GM21825 (cell line): ENCODE measurements around the gene CACNA1S.

ENCODE experiments used
- ATAC-seq: cut with Tn5 transposase; IDR thresholded peaks from one replicate; pipeline ENCODE4 v1.9.1; 2021; ENCODE audit warnings: mild to moderate bottlenecking, moderate library complexity; ENCODE audit not compliant: unreplicated experiment

CACNA1S gene

DNA sequence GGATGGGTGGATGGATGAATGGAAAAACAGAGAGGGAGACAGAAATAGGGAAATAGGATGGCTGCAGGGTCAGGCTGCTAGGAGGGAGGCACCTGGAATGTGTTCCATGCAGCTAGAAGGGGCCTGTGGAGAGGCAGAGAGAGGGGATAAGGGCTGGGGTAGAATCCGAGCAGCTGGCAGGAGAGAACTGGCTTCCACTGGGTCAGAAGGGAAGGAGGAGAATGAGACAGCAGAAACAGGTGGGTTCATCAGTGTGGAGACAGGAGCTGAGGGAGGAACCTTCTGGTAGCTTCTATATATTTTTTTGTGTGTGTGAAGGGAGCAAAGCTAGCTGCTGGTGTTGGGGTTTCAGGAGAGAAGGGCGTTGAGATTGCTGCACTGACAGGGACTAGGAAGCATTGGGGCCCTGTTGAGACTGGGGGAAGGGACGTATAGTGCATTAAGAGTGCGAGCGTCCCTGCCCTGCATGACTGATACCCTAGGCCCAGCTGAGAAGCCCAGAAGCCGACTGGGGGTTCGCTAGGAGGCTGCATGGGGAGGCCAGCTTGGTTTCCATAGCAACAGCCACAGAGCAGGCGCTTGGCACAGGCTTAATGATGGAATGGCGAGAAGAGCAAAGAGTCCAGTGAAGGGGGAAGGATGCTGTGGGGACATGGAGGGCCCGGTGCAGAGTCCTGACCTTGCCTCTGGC lies 73.9 kb downstream of the CACNA1S start:
- ATAC-seq = no peak

- no peak for ATAC-seq
Measured at GRCh38 chr1:201036188-201036842, 75.9 kb downstream of the CACNA1S start.

- ATAC-seq = no peak
Measured at GRCh38 chr1:201034671-201035070, 77.6 kb downstream of the CACNA1S start.

GRCh38 chr1:201032408-201032807 lies 79.8 kb downstream of the CACNA1S start:
- no peak for ATAC-seq

DNA sequence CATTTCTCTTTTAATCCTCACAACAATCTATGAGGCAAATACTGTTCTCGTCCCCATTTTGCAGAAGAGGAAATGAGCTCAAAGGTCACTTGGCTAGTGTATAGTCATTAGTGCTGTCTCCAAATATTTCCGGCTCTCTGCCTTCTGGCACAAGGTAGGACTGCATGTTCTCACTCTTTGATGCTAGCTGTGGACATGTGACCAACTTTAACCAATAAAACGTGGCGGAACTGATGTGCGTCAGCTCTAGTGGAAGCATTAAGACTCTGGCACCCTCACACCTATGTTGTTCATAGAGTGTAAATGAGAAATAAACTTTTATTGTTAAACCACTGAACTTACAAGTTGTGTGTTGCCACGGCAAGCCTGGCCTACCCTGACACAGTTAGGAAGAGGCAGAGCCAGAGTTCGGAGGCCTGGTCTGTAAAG lies 83.8 kb downstream of the CACNA1S start:
- no peak for ATAC-seq

DNA sequence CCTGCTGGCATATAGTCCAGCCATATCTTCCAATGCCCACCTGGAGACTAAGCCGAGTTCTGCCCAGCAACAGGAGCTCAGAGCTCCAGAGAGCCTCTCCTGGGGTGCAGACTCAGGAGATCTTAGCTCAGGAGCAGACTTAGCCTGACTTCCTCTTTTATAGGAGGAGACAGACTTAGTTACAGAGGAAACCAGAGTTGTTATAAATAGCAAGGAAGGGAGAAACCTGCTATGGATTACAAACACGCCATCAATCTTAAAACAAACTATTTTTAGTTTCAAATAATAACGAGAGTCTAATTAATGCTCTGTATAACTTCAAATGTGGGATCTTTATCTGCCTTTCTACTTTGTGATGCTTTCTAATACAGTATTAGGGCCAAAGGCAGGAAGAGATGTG lies 85.4 kb downstream of the CACNA1S start:
- ATAC-seq = no peak

DNA sequence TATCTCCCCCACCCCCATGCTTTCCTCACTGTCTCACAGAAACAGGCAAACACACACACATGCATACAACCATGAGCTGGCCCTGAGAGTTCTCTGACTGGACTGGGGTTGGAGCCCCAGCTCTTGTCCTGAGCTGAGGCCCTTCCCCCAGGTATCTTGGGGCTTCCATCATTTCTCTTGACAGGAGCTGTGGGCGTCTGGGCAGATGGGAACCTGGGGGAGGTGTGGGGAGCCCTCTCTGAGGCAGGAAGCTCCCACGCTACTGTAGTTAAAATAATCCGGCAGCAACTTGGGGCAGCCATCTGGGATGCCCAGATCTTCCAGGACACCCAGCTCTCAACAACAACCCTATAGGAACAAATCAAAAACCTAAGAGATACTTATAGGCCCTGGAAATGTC lies 86.0 kb downstream of the CACNA1S start:
- ATAC-seq = no peak

GRCh38 chr1:201025571-201026002 lies 86.6 kb downstream of the CACNA1S start:
- ATAC-seq = peak; percentile 30

DNA sequence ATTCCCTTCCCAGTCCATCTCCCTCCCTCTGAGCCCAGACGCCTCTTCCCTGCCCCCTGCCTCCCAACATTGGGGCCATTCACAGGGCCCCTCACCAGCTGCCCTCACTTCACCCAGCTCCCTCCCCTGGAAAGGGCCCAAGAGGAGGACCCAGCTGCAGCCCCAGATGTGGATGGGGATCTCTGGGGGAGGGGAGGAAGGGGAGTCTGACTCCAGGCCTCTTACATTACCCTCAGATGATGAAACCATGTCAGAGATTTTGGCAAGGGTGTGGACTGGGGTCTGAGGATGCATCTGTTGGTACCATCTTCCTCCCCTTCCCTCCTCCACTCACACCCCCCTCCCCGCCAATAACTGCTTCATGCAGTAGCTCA lies 87.6 kb downstream of the CACNA1S start:
- no peak for ATAC-seq

- ATAC-seq = no peak
Measured at GRCh38 chr1:201023920-201024624, 88.2 kb downstream of the CACNA1S start.

- peak; percentile 50 for ATAC-seq
Measured at GRCh38 chr1:201023517-201023902, 88.7 kb downstream of the CACNA1S start, which contains the start of gene KIF21B. Gene KIF21B, minus strand, starts transcription at chr1:201023714. Its CDS starts 331 bp downstream, at chr1:201023383.

DNA sequence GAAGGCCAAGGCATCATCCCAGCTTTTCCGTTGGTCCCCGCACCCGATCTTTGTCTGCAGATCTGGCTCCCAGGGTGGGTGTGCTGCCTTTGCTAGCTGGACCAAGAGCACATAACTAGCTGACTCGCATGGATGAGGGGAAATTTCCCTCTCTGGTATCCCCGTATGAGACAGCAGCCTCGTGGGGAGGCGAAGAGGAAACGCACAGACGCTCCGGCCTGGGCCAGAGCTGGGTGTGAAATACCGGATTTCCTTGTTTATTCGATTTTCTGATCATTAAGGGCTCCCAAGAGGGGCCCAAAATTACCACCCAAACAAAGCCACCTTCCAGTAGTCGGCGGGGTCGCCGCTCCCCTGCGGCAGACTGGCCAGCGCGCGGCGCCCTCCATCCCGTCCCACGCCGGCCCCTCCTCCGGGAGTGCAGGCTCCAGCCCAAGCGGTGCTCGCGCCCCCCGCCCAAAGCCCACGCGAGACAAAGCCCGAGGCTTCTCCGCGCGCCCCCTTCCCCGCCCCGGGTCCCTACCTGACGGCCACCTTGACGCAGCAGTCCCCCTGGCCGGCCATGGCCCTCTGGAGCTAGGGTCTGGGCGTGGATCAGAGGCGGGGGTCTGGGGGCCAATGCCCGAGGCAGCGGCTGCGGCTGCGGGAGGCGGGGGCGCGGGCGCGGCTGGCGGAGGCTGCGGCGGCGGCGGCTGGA lies 89.3 kb downstream of the CACNA1S start:
- ATAC-seq = no peak

DNA sequence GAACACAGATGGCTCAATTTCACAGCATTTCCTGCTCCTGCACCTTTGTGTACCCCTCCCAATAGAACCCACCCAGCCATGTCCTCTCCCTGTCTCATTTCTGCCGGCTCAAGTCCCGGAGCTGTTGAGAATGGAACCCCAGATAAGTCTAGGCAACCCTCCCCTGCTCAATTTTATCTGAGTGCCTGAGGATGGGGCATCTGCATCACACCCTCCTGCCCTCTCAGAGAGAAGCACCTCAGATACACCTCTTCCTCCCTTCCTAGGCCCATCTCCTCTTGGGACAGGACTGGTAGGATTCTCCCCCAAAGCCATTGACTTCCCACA lies 89.8 kb downstream of the CACNA1S start:
- ATAC-seq = no peak

DNA sequence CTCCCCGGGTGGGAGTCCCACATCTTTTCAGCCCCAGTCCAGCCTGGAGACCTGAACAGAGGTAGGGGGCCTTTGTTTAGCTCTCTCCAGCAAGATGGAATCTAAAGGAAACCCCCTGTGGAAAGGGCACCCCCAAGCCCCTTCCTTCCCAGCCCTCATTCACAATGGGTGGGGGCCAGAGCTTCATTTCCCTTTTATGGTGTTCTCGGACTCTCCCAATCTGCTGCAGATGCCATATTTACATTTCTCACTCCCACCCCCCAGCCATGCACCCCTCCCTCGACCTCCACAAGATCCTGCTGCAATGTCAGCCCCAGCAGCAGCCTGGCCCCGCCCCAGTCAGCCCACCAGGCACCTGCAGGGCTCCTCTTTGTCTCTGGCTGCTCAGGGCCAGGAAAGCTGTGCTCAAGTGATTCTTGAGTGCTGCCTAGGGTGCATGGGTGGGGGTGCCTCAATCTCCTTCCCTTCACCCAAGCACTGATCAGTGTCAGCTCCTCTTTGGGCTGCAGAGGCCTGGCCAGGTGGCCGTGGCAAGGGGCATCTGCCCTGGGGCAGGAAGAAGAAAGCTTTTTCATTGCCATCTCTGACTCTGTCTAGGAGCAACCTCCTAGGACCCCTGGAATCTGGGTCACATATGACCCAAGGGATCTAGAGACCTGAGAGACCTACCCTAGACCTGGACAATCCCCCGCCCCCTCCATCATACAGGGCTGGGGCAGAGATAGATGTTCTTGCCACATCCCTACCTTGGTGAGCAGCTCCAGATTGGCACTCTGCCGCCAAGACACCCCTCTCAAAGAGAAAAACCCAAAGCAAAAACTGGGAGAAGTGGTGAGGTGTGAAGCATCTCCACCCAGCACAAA lies 90.4 kb downstream of the CACNA1S start:
- ATAC-seq = no peak

GRCh38 chr1:201020721-201021629 lies 91.3 kb downstream of the CACNA1S start:
- ATAC-seq = no peak

DNA sequence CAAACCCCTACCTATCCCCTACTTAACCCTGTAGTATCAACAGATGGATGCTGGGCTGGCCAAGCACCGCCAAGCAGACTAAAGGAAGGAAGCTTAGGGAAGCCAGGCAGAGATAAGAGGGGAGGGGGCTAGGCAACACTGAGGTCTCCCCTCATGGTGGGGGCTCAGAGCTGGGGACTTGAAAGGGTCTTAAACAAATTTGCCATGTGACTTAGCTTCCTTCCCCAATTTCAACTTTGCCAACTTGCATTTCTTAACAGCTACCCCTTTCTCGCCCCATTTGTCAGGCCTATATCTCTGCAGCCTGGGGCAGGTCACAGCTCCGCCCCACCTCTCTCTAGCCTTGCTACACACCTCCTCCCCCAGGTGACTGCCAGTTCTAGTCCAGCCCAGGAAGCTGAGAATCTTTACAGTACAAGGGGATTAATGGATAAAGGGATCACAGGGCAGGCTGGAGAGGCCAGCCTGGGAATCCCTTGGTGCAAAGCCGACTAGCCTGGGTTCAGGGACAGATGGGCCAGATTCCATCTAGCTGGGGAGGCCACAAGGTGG lies 92.1 kb downstream of the CACNA1S start:
- no peak for ATAC-seq

- peak; percentile 64 for ATAC-seq
Measured at GRCh38 chr1:201019321-201019977, 92.8 kb downstream of the CACNA1S start.

GRCh38 chr1:201017828-201018163 lies 94.4 kb downstream of the CACNA1S start:
- ATAC-seq = no peak
